DND-41 (cell line): ENCODE measurements around the gene DPT.

Experiments used
- ATAC-seq: fragments of 200-7000 bp; cut with Tn5 transposase; 3 replicates; pipeline ENCODE4 v1.9.1; 2021; ENCODE audit warnings: low read depth; ENCODE audit not compliant: insufficient read depth
- DNase-seq: peaks from one replicate; pipeline ENCODE4 v3.0.0-alpha.2; 2020
- H2AFZ ChIP-seq: 2 replicates; pipeline ENCODE4 v1.6.0; 2012; ENCODE audit warnings: low read depth, low read length
- H3K27ac ChIP-seq: 2 replicates; pipeline ENCODE4 v1.5.1; 2012; ENCODE audit warnings: low read length, inconsistent platforms
- H3K27me3 ChIP-seq: fragments of 200-600 bp; sonication (generic); 2 replicates; pipeline ENCODE4 v1.6.0; 2012; ENCODE audit warnings: low read length, mild to moderate bottlenecking, inconsistent platforms; ENCODE audit not compliant: insufficient read depth, poor library complexity
- H3K36me3 ChIP-seq: 2 replicates; pipeline ENCODE4 v1.5.1; 2012; ENCODE audit warnings: low read length, inconsistent platforms; ENCODE audit not compliant: insufficient read depth
- H3K4me1 ChIP-seq: 2 replicates; pipeline ENCODE4 v1.5.1; 2012; ENCODE audit warnings: mild to moderate bottlenecking, low read length; ENCODE audit not compliant: insufficient read depth
- H3K4me2 ChIP-seq: 2 replicates; pipeline ENCODE4 v1.6.0; 2012; ENCODE audit warnings: mild to moderate bottlenecking, moderate library complexity, low read length, inconsistent platforms; ENCODE audit not compliant: insufficient read depth
- H3K4me3 ChIP-seq, 2 experiments: fragments of 200-600 bp in 1 of 2; shearing (Covaris generic) in 1 of 2; 2 replicates each; pipeline ENCODE4 v1.5.1; 2012 to 2016; ENCODE audit warnings: inconsistent platforms in 2 of 2, low read length in 2 of 2, mild to moderate bottlenecking in 2 of 2, low read depth in 1 of 2, moderate library complexity in 1 of 2
- H3K79me2 ChIP-seq: 2 replicates; pipeline ENCODE4 v1.6.0; 2012; ENCODE audit warnings: low read length, inconsistent platforms; ENCODE audit not compliant: insufficient read depth
- H3K9ac ChIP-seq: 2 replicates; pipeline ENCODE4 v1.6.0; 2012; ENCODE audit warnings: low read depth, mild to moderate bottlenecking, inconsistent platforms, low read length, moderate library complexity
- H3K9me3 ChIP-seq: 2 replicates; pipeline ENCODE4 v1.5.1; 2012; ENCODE audit warnings: low read length, moderate library complexity, mild to moderate bottlenecking, inconsistent platforms; ENCODE audit not compliant: insufficient read depth, severe bottlenecking
- H4K20me1 ChIP-seq: 2 replicates; pipeline ENCODE4 v1.6.0; 2012; ENCODE audit warnings: low read length; ENCODE audit not compliant: insufficient read depth
- EZH2 ChIP-seq: IDR thresholded peaks from 3 replicates; pipeline ENCODE4 v1.6.1; 2012; ENCODE audit warnings: borderline replicate concordance, low read depth, mild to moderate bottlenecking, moderate library complexity, low read length, inconsistent platforms; ENCODE audit not compliant: severe bottlenecking
- TF ChIP-seq, protein P1 (sequence below): IDR thresholded peaks from 2 replicates; pipeline ENCODE4 v1.5.1; 2012; ENCODE audit warnings: borderline replicate concordance, low read length, moderate library complexity, mild to moderate bottlenecking; ENCODE audit not compliant: poor library complexity, severe bottlenecking; ENCODE audit errors: extremely low read depth

Gene DPT

DNA sequence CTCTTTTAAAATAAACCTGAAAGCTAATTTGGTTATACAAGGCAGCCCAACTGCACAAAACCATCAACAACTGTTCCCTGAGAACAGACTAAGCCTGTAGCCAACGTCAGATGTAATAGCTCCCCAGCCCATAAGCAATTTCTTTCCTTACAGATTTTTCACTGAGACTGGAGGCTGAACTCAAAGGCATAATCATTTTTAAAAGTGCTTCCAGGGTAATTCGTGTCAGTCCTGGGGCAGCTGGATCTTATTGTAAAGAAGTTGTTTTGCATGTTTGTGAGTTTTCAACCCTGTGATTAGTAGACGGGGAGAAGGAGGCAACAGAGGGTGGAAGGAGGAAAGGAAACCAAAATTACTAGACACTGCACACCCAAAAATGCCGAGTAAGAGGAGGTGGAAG, 3.2 kb downstream of the DPT start:
- TF ChIP-seq, protein P1, sequence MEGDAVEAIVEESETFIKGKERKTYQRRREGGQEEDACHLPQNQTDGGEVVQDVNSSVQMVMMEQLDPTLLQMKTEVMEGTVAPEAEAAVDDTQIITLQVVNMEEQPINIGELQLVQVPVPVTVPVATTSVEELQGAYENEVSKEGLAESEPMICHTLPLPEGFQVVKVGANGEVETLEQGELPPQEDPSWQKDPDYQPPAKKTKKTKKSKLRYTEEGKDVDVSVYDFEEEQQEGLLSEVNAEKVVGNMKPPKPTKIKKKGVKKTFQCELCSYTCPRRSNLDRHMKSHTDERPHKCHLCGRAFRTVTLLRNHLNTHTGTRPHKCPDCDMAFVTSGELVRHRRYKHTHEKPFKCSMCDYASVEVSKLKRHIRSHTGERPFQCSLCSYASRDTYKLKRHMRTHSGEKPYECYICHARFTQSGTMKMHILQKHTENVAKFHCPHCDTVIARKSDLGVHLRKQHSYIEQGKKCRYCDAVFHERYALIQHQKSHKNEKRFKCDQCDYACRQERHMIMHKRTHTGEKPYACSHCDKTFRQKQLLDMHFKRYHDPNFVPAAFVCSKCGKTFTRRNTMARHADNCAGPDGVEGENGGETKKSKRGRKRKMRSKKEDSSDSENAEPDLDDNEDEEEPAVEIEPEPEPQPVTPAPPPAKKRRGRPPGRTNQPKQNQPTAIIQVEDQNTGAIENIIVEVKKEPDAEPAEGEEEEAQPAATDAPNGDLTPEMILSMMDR = no peak
- no peak for TF ChIP-seq EZH2
- no peaks in the 10 kb centered on the region for H3K79me2 ChIP-seq
- no peaks in the 10 kb centered on the region for H3K9me3 ChIP-seq
- H3K9ac ChIP-seq = no peak overlapping the region
- H3K4me2 ChIP-seq = no peak overlapping the region
- H3K4me3 ChIP-seq = no peak overlapping the region
- no peaks in the 10 kb centered on the region for H4K20me1 ChIP-seq
- DNase-seq (no peak), ATAC-seq (no peak)
- H3K27me3 ChIP-seq = peaks cover 4% of the 10 kb centered on the region
- H3K4me1 ChIP-seq = no peaks in the 10 kb centered on the region
- no peak overlapping the region for H2AFZ ChIP-seq
- H3K27ac ChIP-seq = no peak overlapping the region
- H3K36me3 ChIP-seq = no peaks in the 10 kb centered on the region

DNA sequence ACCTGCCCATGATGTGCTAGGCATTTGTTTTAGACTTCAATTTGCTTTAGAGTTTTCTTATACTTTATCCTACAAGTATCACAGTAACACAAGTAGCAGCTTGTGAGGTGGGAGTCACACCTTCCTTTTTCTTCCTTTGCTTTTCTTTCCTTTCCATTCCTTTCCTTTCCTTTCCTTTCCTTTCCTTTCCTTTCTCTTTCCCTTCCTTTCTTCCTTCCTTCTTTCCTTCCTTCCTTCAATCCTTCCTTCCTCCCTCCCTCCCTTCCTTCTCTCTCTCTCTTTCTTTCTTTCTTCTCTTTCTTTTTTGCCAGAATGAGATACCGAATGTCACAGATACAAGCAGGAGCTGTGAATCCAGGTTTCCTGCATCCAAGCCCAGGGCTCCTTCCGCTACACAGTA, 3.9 kb downstream of the DPT start:
- no peak overlapping the region for H3K4me2 ChIP-seq
- no peak overlapping the region for H3K9ac ChIP-seq
- H2AFZ ChIP-seq = no peak overlapping the region
- H4K20me1 ChIP-seq = no peaks in the 10 kb centered on the region
- H3K4me1 ChIP-seq = no peaks in the 10 kb centered on the region
- H3K36me3 ChIP-seq = no peaks in the 10 kb centered on the region
- DNase-seq (no peak), ATAC-seq (no peak)
- no peak overlapping the region for H3K4me3 ChIP-seq
- no peaks in the 10 kb centered on the region for H3K79me2 ChIP-seq
- no peak overlapping the region for H3K27ac ChIP-seq
- H3K9me3 ChIP-seq = no peaks in the 10 kb centered on the region
- TF ChIP-seq EZH2 = no peak
- TF ChIP-seq, protein P1 = no peak
- H3K27me3 ChIP-seq = peaks cover 4% of the 10 kb centered on the region

DNA sequence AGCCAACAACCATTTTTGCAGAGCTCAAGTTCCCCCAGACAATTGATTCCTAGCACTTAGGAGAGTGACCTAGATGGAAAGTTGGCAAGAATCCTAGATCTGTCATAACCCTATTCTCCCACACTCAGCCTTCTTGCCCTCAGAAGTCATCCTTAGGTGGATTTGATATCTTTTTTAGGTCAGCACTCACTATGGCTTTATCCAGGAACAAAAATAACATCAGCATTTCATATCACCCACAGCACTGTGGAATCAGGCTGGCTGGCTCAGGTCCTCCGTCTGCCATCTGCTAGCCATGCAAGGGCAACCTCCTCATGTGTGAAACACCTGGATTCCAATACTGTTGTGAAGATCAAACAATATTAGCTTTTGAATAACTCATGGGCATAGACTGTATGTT, 6.0 kb downstream of the DPT start:
- H3K9me3 ChIP-seq = no peaks in the 10 kb centered on the region
- no peak for TF ChIP-seq EZH2
- TF ChIP-seq, protein P1 = no peak
- no peaks in the 10 kb centered on the region for H4K20me1 ChIP-seq
- H2AFZ ChIP-seq = no peak overlapping the region
- H3K4me2 ChIP-seq = no peak overlapping the region
- H3K27ac ChIP-seq = no peak overlapping the region
- H3K4me3 ChIP-seq = no peak overlapping the region
- H3K4me1 ChIP-seq = no peaks in the 10 kb centered on the region
- H3K36me3 ChIP-seq = no peaks in the 10 kb centered on the region
- ATAC-seq = no peak
- DNase-seq = no peak
- peaks cover 4% of the 10 kb centered on the region for H3K27me3 ChIP-seq
- H3K9ac ChIP-seq = no peak overlapping the region
- no peaks in the 10 kb centered on the region for H3K79me2 ChIP-seq

DNA sequence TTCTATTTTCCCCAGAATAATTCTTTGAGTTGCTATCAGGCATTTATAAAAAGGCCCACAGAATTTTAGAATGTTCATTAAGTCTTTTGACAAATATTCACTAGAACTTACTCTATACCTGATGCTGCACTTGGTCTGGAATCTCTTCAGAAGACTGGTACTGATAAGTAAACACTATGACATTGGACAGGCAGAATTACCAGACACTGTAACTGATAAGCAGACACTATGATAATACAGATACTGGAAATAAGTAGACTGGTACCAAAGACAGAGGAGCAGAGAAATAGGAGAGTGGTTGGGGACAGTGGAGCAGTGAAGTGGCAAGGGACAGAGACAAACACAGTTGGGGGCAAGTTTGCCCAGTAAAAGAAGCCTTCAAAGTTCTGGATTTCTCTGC, 8.2 kb downstream of the DPT start:
- no peak for ATAC-seq
- no peaks in the 10 kb centered on the region for H3K4me1 ChIP-seq

More for the DNA sequence above, 8.2 kb downstream of the DPT start:
- H4K20me1 ChIP-seq = no peaks in the 10 kb centered on the region
- no peak overlapping the region for H3K9ac ChIP-seq
- H3K36me3 ChIP-seq = no peaks in the 10 kb centered on the region
- peaks cover 4% of the 10 kb centered on the region for H3K27me3 ChIP-seq
- H3K4me3 ChIP-seq = no peak overlapping the region
- no peak for TF ChIP-seq EZH2
- TF ChIP-seq, protein P1 = no peak
- DNase-seq = no peak
- H2AFZ ChIP-seq = no peak overlapping the region
- H3K9me3 ChIP-seq = no peaks in the 10 kb centered on the region
- no peak overlapping the region for H3K27ac ChIP-seq
- no peak overlapping the region for H3K4me2 ChIP-seq
- no peaks in the 10 kb centered on the region for H3K79me2 ChIP-seq
